GM21529 (cell line): Measurements from ENCODE around the gene WNT9A.
"Not testable (repeated sequence)": the region's sequence is repeated elsewhere in the genome, so short reads cannot be mapped to it uniquely, and the experiment has no call there.

Experiments used
- ATAC-seq: cut with Tn5 transposase; IDR thresholded peaks from one replicate; pipeline ENCODE4 v1.9.1; 2021; ENCODE audit not compliant: unreplicated experiment

The WNT9A gene

GRCh38 chr1:227913764-227914721 lies 33.7 kb downstream of the WNT9A start:
- no peak for ATAC-seq

GRCh38 chr1:227913396-227913763 lies 34.4 kb downstream of the WNT9A start:
- no peak for ATAC-seq

GRCh38 chr1:227912866-227913265 lies 34.9 kb downstream of the WNT9A start:
- no peak for ATAC-seq

- no peak for ATAC-seq
Measured at GRCh38 chr1:227911376-227911775, 36.4 kb downstream of the WNT9A start.

- ATAC-seq: no peak
Measured at GRCh38 chr1:227910511-227911153, 37.1 kb downstream of the WNT9A start.

- ATAC-seq: not testable (repeated sequence)
Measured at GRCh38 chr1:227909923-227910328, 37.8 kb downstream of the WNT9A start.

GRCh38 chr1:227909188-227909587 lies 38.5 kb downstream of the WNT9A start:
- ATAC-seq: no peak

- no peak for ATAC-seq
Measured at GRCh38 chr1:227908359-227908758, 39.4 kb downstream of the WNT9A start.

- ATAC-seq: no peak
Measured at GRCh38 chr1:227907439-227908015, 40.2 kb downstream of the WNT9A start.

GRCh38 chr1:227906550-227907071 lies 41.1 kb downstream of the WNT9A start:
- ATAC-seq: no peak

- no peak for ATAC-seq
Measured at GRCh38 chr1:227905573-227906487, 41.9 kb downstream of the WNT9A start.

- no peak for ATAC-seq
Measured at GRCh38 chr1:227904541-227905335, 43.0 kb downstream of the WNT9A start.

GRCh38 chr1:227903614-227904501 lies 43.9 kb downstream of the WNT9A start:
- no peak for ATAC-seq

GRCh38 chr1:227903061-227903521 lies 44.6 kb downstream of the WNT9A start:
- ATAC-seq: no peak

GRCh38 chr1:227902641-227902990 lies 45.1 kb downstream of the WNT9A start:
- ATAC-seq: no peak

- no peak for ATAC-seq
Measured at GRCh38 chr1:227901906-227902640, 45.7 kb downstream of the WNT9A start.

- ATAC-seq: no peak
Measured at GRCh38 chr1:227901239-227901905, 46.4 kb downstream of the WNT9A start.
